Breast epithelium (tissue), 4 donors: ENCODE data around the gene CCDC12. TPM values are rescaled to one million over a fixed set of nuclear protein-coding genes. Genes with fewer than 3 reads are reported as not detected.
A peak's percentile ranks its signal among the peaks of the same experiment; 100 is the strongest.

Source experiments
- DNase-seq, 2 donors: peaks; one replicate each; pipeline ENCODE4 v3.0.0-alpha.2; 2019; ENCODE audit warnings: low spot score in 2 of 2
- H3K27ac ChIP-seq, 2 donors: fragments of 200-600 bp; sonication (generic) in 1 of 2; one replicate each; pipeline ENCODE4 v1.5.1; 2016 to 2019; ENCODE audit warnings: mild to moderate bottlenecking in 1 of 2
- H3K27me3 ChIP-seq, 2 donors: fragments of 200-600 bp; sonication (generic) in 1 of 2; one replicate each; pipeline versions ENCODE4 v1.5.1 to v1.6.0; 2017 to 2019; ENCODE audit warnings: control low read depth in 1 of 2, mild to moderate bottlenecking in 1 of 2
- H3K36me3 ChIP-seq: fragments of 200-600 bp; one replicate; pipeline ENCODE4 v1.5.1; 2019
- H3K4me1 ChIP-seq, 2 donors: fragments of 200-600 bp; sonication (generic); one replicate each; pipeline ENCODE4 v1.5.1; 2016 to 2019; ENCODE audit warnings: control low read depth in 1 of 2
- H3K4me3 ChIP-seq, 3 donors: fragments of 200-600 bp; sonication (generic); 1 replicate in 2 of 3; 2 replicates in 1 of 3; pipeline ENCODE4 v1.5.1; 2016 to 2019; ENCODE audit warnings: mild to moderate bottlenecking in 3 of 3, moderate library complexity in 2 of 3
- H3K9me3 ChIP-seq, 2 donors: fragments of 200-600 bp; sonication (generic) in 1 of 2; one replicate each; pipeline ENCODE4 v1.5.1; 2016 to 2019; ENCODE audit warnings: control low read depth in 1 of 2
- CTCF ChIP-seq, 3 donors: fragments of 450-650 bp; IDR thresholded peaks; one replicate each; pipeline ENCODE4 v1.5.1; 2016 to 2017; ENCODE audit warnings: antibody characterized with exemption in 3 of 3, mild to moderate bottlenecking in 3 of 3, moderate library complexity in 3 of 3
- POLR2A ChIP-seq: fragments of 450-650 bp; IDR thresholded peaks from one replicate; pipeline ENCODE4 v1.6.1; 2016; ENCODE audit warnings: antibody characterized with exemption, mild to moderate bottlenecking, moderate library complexity
- POLR2AphosphoS5 ChIP-seq, 3 donors: sonication (generic); formaldehyde crosslinking; IDR thresholded peaks; one replicate each; pipeline ENCODE4 v1.6.1; 2017; ENCODE audit warnings: antibody characterized with exemption in 3 of 3
- intact Hi-C: fragments of 100-400 bp; cut with DNase I; formaldehyde crosslinking; loops from one replicate; pipeline ENCODE4 v1.15.1; 2023; ENCODE audit warnings: low total_unique reads
- total RNA-seq, 3 donors: library from RNA; depleted of rRNA; stranded (reverse); fragments of >200 nt; gene quantifications; one replicate each; pipeline ENCODE4 v1.1.0, GENCODE V29; 2016

The CCDC12 gene
- total RNA-seq, 3 donors from 2014 or later, result 27.0 to 50.2 (median 43.9) TPM

GRCh38 chr3:46987319-46987742, 10.8 kb upstream of the CCDC12 start:
- no peaks in the 10 kb centered on the region for H3K36me3 ChIP-seq
- no peak for DNase-seq
- H3K9me3 ChIP-seq, result no peaks in the 10 kb centered on the region
- peak overlapping the region in 1 of 2 donors; percentile 57 for H3K27ac ChIP-seq
- H3K27me3 ChIP-seq, result no peaks in the 10 kb centered on the region
- intact Hi-C loops, result no loop called here
- no peak for TF ChIP-seq POLR2AphosphoS5 (IDR thresholded peaks at IDR 0.05)
- TF ChIP-seq POLR2A, result no peak
- no peak for TF ChIP-seq CTCF (IDR thresholded peaks at IDR 0.05)
- peaks cover under 1 to 3% of the 10 kb centered on the region in 2 donors for H3K4me1 ChIP-seq
- H3K4me3 ChIP-seq, result no peak overlapping the region

GRCh38 chr3:46986782-46987310, 10.3 kb upstream of the CCDC12 start:
- no peak for TF ChIP-seq POLR2A
- no peak for TF ChIP-seq CTCF (IDR thresholded peaks at IDR 0.05)
- no peak for TF ChIP-seq POLR2AphosphoS5 (IDR thresholded peaks at IDR 0.05)
- DNase-seq, result no peak
- H3K27ac ChIP-seq, result peak overlapping the region; percentile 5 to 18

GRCh38 chr3:46986055-46986730, 9.6 kb upstream of the CCDC12 start:
- intact Hi-C loops, result no loop called here
- TF ChIP-seq POLR2AphosphoS5 (IDR thresholded peaks at IDR 0.05) (no peak), POLR2A (no peak), CTCF (IDR thresholded peaks at IDR 0.05) (no peak)
- Histone ChIP-seq H3K9me3 (no peaks in the 10 kb centered on the region), H3K27ac (peak overlapping the region in 1 of 2 donors; percentile 18), H3K4me1 (peaks cover 8 to 11% of the 10 kb centered on the region in 2 donors), H3K27me3 (no peaks in the 10 kb centered on the region), H3K4me3 (no peak overlapping the region), H3K36me3 (no peaks in the 10 kb centered on the region)
- no peak for DNase-seq

More at GRCh38 chr3:46986782-46987310, 10.3 kb upstream of the CCDC12 start:
- Histone ChIP-seq H3K27me3 (no peaks in the 10 kb centered on the region), H3K36me3 (no peaks in the 10 kb centered on the region), H3K4me1 (peaks cover 5 to 7% of the 10 kb centered on the region in 2 donors), H3K9me3 (no peaks in the 10 kb centered on the region), H3K4me3 (no peak overlapping the region)
- intact Hi-C loops, result no loop called here

DNA sequence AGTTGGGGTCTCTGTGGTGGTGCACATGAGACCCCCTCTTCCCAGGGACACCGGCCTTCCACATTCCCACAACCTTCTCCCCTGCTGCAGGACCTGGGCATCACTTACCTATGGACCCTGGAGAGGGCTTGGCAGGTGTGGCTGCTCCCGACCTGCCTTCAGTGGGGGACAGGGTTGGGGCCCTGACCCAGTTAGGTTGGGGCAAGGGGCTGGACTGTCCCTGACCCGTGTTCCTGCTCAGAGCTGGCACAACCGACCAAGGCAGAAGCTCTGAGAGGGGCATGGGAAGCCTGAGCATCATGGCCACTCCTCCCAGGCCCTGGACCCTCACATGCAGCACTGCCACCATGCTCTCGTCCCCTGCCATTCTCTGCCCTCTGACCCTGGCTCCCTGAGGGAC, 9.0 kb upstream of the CCDC12 start:
- DNase-seq, result no peak
- no peak overlapping the region for H3K27ac ChIP-seq
- intact Hi-C loops, result no loop called here
- no peaks in the 10 kb centered on the region for H3K36me3 ChIP-seq
- peaks cover 8 to 17% of the 10 kb centered on the region in 2 donors for H3K4me1 ChIP-seq
- no peaks in the 10 kb centered on the region for H3K9me3 ChIP-seq
- H3K4me3 ChIP-seq, result no peak overlapping the region
- no peak for TF ChIP-seq POLR2AphosphoS5 (IDR thresholded peaks at IDR 0.05)
- TF ChIP-seq POLR2A, result no peak
- no peak for TF ChIP-seq CTCF (IDR thresholded peaks at IDR 0.05)
- H3K27me3 ChIP-seq, result no peaks in the 10 kb centered on the region
